T-helper 2 cell treated with Interferon-gamma antibody and Interleukin-4, amounts not matched to agents 100 ng/mL and 5 ng/mL, for 36 hours (primary cell): Measurements from ENCODE around the gene OR10H4. TPM values are rescaled to one million over a fixed set of nuclear protein-coding genes. Genes with fewer than 3 reads are reported as not detected.
"Not testable (repeated sequence)": the region's sequence is repeated elsewhere in the genome, so short reads cannot be mapped to it uniquely, and the experiment has no call there.

ENCODE experiments used
- intact Hi-C: fragments of 100-400 bp; cut with micrococcal nuclease; formaldehyde crosslinking; loops from one replicate; pipeline ENCODE4 v1.15.1; 2023
- total RNA-seq: library from RNA; stranded (reverse); gene quantifications from 2 replicates; pipeline ENCODE4 v1.2.3, GENCODE V29; 2022

OR10H4 gene
- not detected in 2 replicates for total RNA-seq

- intact Hi-C loops = no loop called here
These were observed at the start of gene OR10H4 for GRCh38 chr19:15948223-15949058. TSS of gene OR10H4 (plus strand) at chr19:15949008. CDS start at chr19:15949008, 0 bp downstream.

- intact Hi-C loops = not testable (repeated sequence)
These were observed 49.2 kb upstream of the OR10H4 start for GRCh38 chr19:15899561-15899960.

- intact Hi-C loops = not testable (repeated sequence)
These were observed 48.8 kb upstream of the OR10H4 start for GRCh38 chr19:15900032-15900431.

GRCh38 chr19:15900504-15900903 lies 48.3 kb upstream of the OR10H4 start:
- intact Hi-C loops = no loop called here

- intact Hi-C loops = no loop called here
These were observed 46.6 kb upstream of the OR10H4 start for GRCh38 chr19:15902254-15902653.

- intact Hi-C loops = not testable (repeated sequence)
These were observed 45.9 kb upstream of the OR10H4 start for GRCh38 chr19:15902898-15903297.

- intact Hi-C loops = no loop called here
These were observed 43.8 kb upstream of the OR10H4 start for GRCh38 chr19:15905026-15905425.

- intact Hi-C loops = no loop called here
These were observed 37.1 kb upstream of the OR10H4 start for GRCh38 chr19:15911599-15912235.

- intact Hi-C loops = no loop called here
These were observed 35.4 kb upstream of the OR10H4 start for GRCh38 chr19:15913384-15913783.

- intact Hi-C loops = no loop called here
These were observed 35.0 kb upstream of the OR10H4 start for GRCh38 chr19:15913830-15914229.

- intact Hi-C loops = no loop called here
These were observed 33.7 kb upstream of the OR10H4 start for GRCh38 chr19:15915109-15915508.

GRCh38 chr19:15919243-15919642 lies 29.6 kb upstream of the OR10H4 start:
- intact Hi-C loops = no loop called here

GRCh38 chr19:15922021-15922420 lies 26.8 kb upstream of the OR10H4 start:
- intact Hi-C loops = no loop called here

GRCh38 chr19:15923702-15924101 lies 25.1 kb upstream of the OR10H4 start:
- intact Hi-C loops = no loop called here

- intact Hi-C loops = no loop called here
These were observed 22.3 kb upstream of the OR10H4 start for GRCh38 chr19:15926484-15926883.

GRCh38 chr19:15928321-15928720 lies 20.5 kb upstream of the OR10H4 start:
- intact Hi-C loops = no loop called here

GRCh38 chr19:15933761-15934331 lies 15.0 kb upstream of the OR10H4 start:
- intact Hi-C loops = not testable (repeated sequence)

GRCh38 chr19:15934332-15935078 lies 14.3 kb upstream of the OR10H4 start, which contains the start of gene CYP4F11:
TSS of gene CYP4F11 (minus strand) at chr19:15934529. CDS start at chr19:15934408, 121 bp downstream.
- intact Hi-C loops = no loop called here

- intact Hi-C loops = no loop called here
These were observed 13.6 kb upstream of the OR10H4 start for GRCh38 chr19:15935167-15935702.

GRCh38 chr19:15936173-15936572 lies 12.6 kb upstream of the OR10H4 start:
- intact Hi-C loops = no loop called here

GRCh38 chr19:15936950-15937349 lies 11.9 kb upstream of the OR10H4 start:
- intact Hi-C loops = no loop called here
